OCI-LY7 (cell line): ENCODE measurements around the gene NMT1. TPM values are rescaled to one million over a fixed set of nuclear protein-coding genes. Genes with fewer than 3 reads are reported as not detected.
A peak's percentile ranks its signal among the peaks of the same experiment; 100 is the strongest.

Experiments
- BruUV-seq: library from RNA; stranded (reverse); fragments of 400-500 nt; replicated peaks from 2 replicates; lab custom pipeline; 2021; lab: Mats Ljungman, UMichigan
- CTCF ChIA-PET: fragments of 300-600 bp; sonication (Branson Sonifier 250); formaldehyde crosslinking; loops from one replicate; lab custom pipeline; 2022; ENCODE audit warnings: antibody characterized with exemption; ENCODE audit not compliant: unreplicated experiment; lab: Charles Lee
- POLR2A ChIA-PET: fragments of 300-600 bp; sonication (Branson Sonifier 250); formaldehyde crosslinking; loops from one replicate; lab custom pipeline; 2022; ENCODE audit warnings: antibody characterized with exemption; lab: Charles Lee
- DNase-seq: peaks from one replicate; pipeline ENCODE4 v3.0.0-alpha.2; 2015; ENCODE audit warnings: low spot score
- H2AFZ ChIP-seq: fragments of 200-600 bp; sonication (generic), shearing (Covaris generic); 2 replicates; pipeline ENCODE4 v1.6.1; 2014; ENCODE audit warnings: mild to moderate bottlenecking, antibody characterized with exemption, low read length, moderate library complexity
- H3K27ac ChIP-seq: fragments of 200-600 bp; sonication (generic); 2 replicates; pipeline ENCODE4 v1.5.1; 2014; ENCODE audit warnings: mixed run types, low read depth, mild to moderate bottlenecking, moderate library complexity, low read length, inconsistent platforms; ENCODE audit not compliant: poor library complexity, severe bottlenecking
- H3K36me3 ChIP-seq: fragments of 200-600 bp; sonication (generic); 2 replicates; pipeline ENCODE4 v1.6.1; 2014; ENCODE audit warnings: mild to moderate bottlenecking, antibody characterized with exemption, low read length, moderate library complexity, mixed read lengths; ENCODE audit not compliant: insufficient read depth
- H3K4me1 ChIP-seq: fragments of 200-600 bp; sonication (generic); 2 replicates; pipeline ENCODE4 v1.5.1; 2014; ENCODE audit warnings: mild to moderate bottlenecking, low read length; ENCODE audit not compliant: insufficient read depth, poor library complexity, severe bottlenecking
- H3K4me2 ChIP-seq: fragments of 200-600 bp; sonication (generic); 2 replicates; pipeline ENCODE4 v1.6.1; 2014; ENCODE audit warnings: mild to moderate bottlenecking, low read length
- H3K4me3 ChIP-seq: fragments of 200-600 bp; sonication (generic); 2 replicates; pipeline ENCODE4 v1.5.1; 2014; ENCODE audit warnings: mild to moderate bottlenecking, low read depth, low read length; ENCODE audit not compliant: poor library complexity, severe bottlenecking
- H3K79me2 ChIP-seq: fragments of 200-600 bp; sonication (generic); 2 replicates; pipeline ENCODE4 v1.6.1; 2016; ENCODE audit warnings: low read depth, mild to moderate bottlenecking, low read length, moderate library complexity, mixed read lengths; ENCODE audit not compliant: insufficient read depth
- H3K9me2 ChIP-seq: fragments of 200-600 bp; sonication (generic); 2 replicates; pipeline ENCODE4 v1.6.1; 2016; ENCODE audit warnings: mild to moderate bottlenecking, low read length, mixed read lengths; ENCODE audit not compliant: insufficient read depth
- H3K9me3 ChIP-seq: fragments of 200-600 bp; sonication (generic); 2 replicates; pipeline ENCODE4 v1.6.1; 2014; ENCODE audit warnings: mild to moderate bottlenecking, mixed run types, low read length, mixed read lengths
- H4K20me1 ChIP-seq: fragments of 200-600 bp; sonication (generic); 2 replicates; pipeline ENCODE4 v1.6.1; 2014; ENCODE audit warnings: mild to moderate bottlenecking, antibody characterized with exemption, low read length, moderate library complexity, mixed read lengths; ENCODE audit not compliant: insufficient read depth
- EZH2phosphoT487 ChIP-seq: fragments of 200-600 bp; sonication (generic); IDR thresholded peaks from 2 replicates; pipeline ENCODE4 v1.6.1; 2018; ENCODE audit warnings: low read depth, borderline replicate concordance, mild to moderate bottlenecking, mixed run types, antibody characterized with exemption, low read length, moderate library complexity, mixed read lengths
- intact Hi-C: fragments of 100-400 bp; cut with micrococcal nuclease; formaldehyde crosslinking; loops from one replicate; pipeline ENCODE4 v1.10.0; 2022; ENCODE audit not compliant: unreplicated experiment
- total RNA-seq, 2 experiments: library from RNA; depleted of rRNA in 1 of 2; stranded (reverse); fragments of >200 nt in 1 of 2; shearing (Covaris generic) in 1 of 2; gene quantifications; 2 replicates each; pipeline ENCODE4 v1.2.3, GENCODE V29; 2014 to 2022
- TF ChIP-seq, protein P1 (sequence below): fragments of 200-600 bp; sonication (generic); conservative IDR thresholded peaks from 2 replicates; pipeline ENCODE4 v1.5.1; 2014; ENCODE audit warnings: mild to moderate bottlenecking, antibody characterized with exemption, low read length, moderate library complexity, mixed read lengths

The NMT1 gene
- total RNA-seq, 2 experiments from 2014 or later, result 82.3 to 134 TPM

DNA sequence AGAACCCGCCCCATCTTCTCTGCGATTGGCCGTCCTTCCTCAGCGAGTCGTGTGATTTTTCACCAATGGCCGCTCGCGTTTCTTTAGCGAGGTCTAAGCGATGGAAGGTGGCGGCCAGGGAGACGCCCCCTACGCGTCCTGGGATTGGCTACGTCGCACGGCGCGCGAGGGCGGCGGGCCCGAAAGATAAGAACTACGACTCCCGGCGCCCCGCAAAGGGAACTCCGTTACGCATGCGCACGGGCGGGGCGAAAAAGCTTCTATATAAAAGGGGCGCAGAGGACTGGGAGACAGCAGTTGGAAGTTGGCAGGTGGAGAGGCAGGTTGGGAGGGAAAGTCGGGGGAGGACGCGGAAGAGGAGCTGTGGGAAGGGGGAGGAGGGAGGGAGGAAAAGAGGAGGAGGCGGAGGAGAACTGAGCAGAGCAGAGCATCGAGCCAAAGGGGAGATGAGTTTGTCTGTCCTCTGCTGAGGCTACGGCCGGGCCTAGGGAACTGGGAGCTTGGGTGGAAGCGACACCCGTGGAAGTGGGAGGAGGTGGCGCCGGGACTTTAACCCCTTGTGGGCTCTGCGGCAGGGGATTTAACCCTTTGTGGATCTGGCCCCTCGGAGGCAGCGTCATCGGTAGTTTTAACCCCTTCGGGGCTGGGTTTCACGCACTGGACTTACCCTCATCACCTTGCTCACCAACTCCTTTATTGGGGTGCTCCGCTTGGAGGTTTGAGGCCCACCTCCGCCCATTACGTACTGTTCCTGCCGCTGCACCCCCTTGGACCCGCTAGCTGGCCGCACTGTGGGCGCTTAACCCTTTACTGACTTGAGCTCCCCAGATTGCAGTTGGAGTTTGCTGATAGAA lies 87.3 kb downstream of the NMT1 start, which contains the start of gene HEXIM1:
Gene HEXIM1, plus strand, starts transcription at position 293 of the 854 bp plus-strand sequence. CDS start 716 bp downstream, outside the sequence.
- Histone ChIP-seq H3K36me3 (no peaks in the 10 kb centered on the region), H3K27ac (peak within 1 kb of the TSS; percentile 88), H3K9me2 (no peaks in the 10 kb centered on the region), H2AFZ (peak within 1 kb of the TSS; percentile 84; the same call in 1 of the 2 replicates), H3K9me3 (no peaks in the 10 kb centered on the region), H3K4me3 (peak within 1 kb of the TSS; percentile 75), H3K4me1 (peaks cover 46% of the 10 kb centered on the region), H3K4me2 (peak within 1 kb of the TSS; percentile 96), H4K20me1 (peaks cover 15% of the 10 kb centered on the region; the same call in 1 of the 2 replicates), H3K79me2 (peaks cover 16% of the 10 kb centered on the region; the same call in 1 of the 2 replicates)
- intact Hi-C loops, result loop anchor here (1.0 kb wide), 1 partner anchor 50 kb away; no protein-coding TSS in a partner anchor
- TSS peak; percentile 72 for BruUV-seq
- DNase-seq, result peak; percentile 100
- POLR2A ChIA-PET, result interaction anchor here (0.7 to 4.2 kb wide), 7 partner anchors 8 to 260 kb away, joined by 3 to 19 read pairs (median 6); partner anchors contain the start of gene HEXIM2
- no peak for TF ChIP-seq EZH2phosphoT487
- TF ChIP-seq, protein P1, sequence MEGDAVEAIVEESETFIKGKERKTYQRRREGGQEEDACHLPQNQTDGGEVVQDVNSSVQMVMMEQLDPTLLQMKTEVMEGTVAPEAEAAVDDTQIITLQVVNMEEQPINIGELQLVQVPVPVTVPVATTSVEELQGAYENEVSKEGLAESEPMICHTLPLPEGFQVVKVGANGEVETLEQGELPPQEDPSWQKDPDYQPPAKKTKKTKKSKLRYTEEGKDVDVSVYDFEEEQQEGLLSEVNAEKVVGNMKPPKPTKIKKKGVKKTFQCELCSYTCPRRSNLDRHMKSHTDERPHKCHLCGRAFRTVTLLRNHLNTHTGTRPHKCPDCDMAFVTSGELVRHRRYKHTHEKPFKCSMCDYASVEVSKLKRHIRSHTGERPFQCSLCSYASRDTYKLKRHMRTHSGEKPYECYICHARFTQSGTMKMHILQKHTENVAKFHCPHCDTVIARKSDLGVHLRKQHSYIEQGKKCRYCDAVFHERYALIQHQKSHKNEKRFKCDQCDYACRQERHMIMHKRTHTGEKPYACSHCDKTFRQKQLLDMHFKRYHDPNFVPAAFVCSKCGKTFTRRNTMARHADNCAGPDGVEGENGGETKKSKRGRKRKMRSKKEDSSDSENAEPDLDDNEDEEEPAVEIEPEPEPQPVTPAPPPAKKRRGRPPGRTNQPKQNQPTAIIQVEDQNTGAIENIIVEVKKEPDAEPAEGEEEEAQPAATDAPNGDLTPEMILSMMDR, result no peak
- CTCF ChIA-PET, result interaction anchor here (0.6 to 1.4 kb wide), 3 partner anchors 24 to 209 kb away, joined by 4 to 6 read pairs (median 5); no protein-coding TSS in a partner anchor

- peaks cover 16% of the 10 kb centered on the region; the same call in 1 of the 2 replicates for H3K79me2 ChIP-seq
- H2AFZ ChIP-seq, result no peak overlapping the region
- ChIA-PET CTCF (interaction anchor here (0.6 to 1.4 kb wide), 8 partner anchors 11 to 709 kb away, joined by 3 to 7 read pairs (median 4); partner anchors contain the start of gene ACBD4), POLR2A (interaction anchor here (0.6 to 4.2 kb wide), 11 partner anchors 7 to 175 kb away, joined by 3 to 19 read pairs (median 4); partner anchors contain the start of genes ACBD4 and HEXIM2)
- H3K9me2 ChIP-seq, result no peaks in the 10 kb centered on the region
- no peaks in the 10 kb centered on the region for H3K36me3 ChIP-seq
- no TSS peak for BruUV-seq
- peak overlapping the region; percentile 96 for H3K4me2 ChIP-seq
- peak; percentile 86 for DNase-seq
- peak overlapping the region; percentile 73 for H3K4me3 ChIP-seq
- no peak for TF ChIP-seq EZH2phosphoT487
- TF ChIP-seq, protein P1, result peak; percentile 94
- peaks cover 38% of the 10 kb centered on the region for H3K4me1 ChIP-seq
- no peaks in the 10 kb centered on the region for H3K9me3 ChIP-seq
- peaks cover 15% of the 10 kb centered on the region; the same call in 1 of the 2 replicates for H4K20me1 ChIP-seq
- intact Hi-C loops, result loop anchor here (1.0 kb wide), 1 partner anchor 49 kb away; no protein-coding TSS in a partner anchor
- H3K27ac ChIP-seq, result peak overlapping the region; percentile 45
Measured at GRCh38 chr17:45149037-45149668, 88.0 kb downstream of the NMT1 start.
